Mucosa of stomach (tissue), 1 donor: ENCODE measurements around the gene STK38L.

Experiments used
- H3K27me3 ChIP-seq: one replicate; pipeline ENCODE4 v1.7.0; 2013; ENCODE audit warnings: mild to moderate bottlenecking, low read length; ENCODE audit not compliant: control insufficient read depth, insufficient read depth
- H3K36me3 ChIP-seq: one replicate; pipeline ENCODE4 v1.7.0; 2013; ENCODE audit warnings: low read length; ENCODE audit not compliant: control insufficient read depth, insufficient read depth
- H3K4me1 ChIP-seq: one replicate; pipeline ENCODE4 v1.7.0; 2013; ENCODE audit warnings: mild to moderate bottlenecking, low read length; ENCODE audit not compliant: control insufficient read depth, insufficient read depth
- H3K4me3 ChIP-seq: one replicate; pipeline ENCODE4 v1.7.0; 2013; ENCODE audit warnings: low read length
- H3K9ac ChIP-seq: one replicate; pipeline ENCODE4 v1.7.0; 2013; ENCODE audit warnings: mild to moderate bottlenecking, low read length, moderate library complexity
- H3K9me3 ChIP-seq: one replicate; pipeline ENCODE4 v1.7.0; 2013; ENCODE audit warnings: mild to moderate bottlenecking, low read length, moderate library complexity; ENCODE audit not compliant: control insufficient read depth
- donor health status: Pancreatic carcinoma.

The STK38L gene

GRCh38 chr12:27261866-27262265 lies 17.8 kb downstream of the STK38L start:
- H3K4me1 ChIP-seq = peaks cover 28% of the 10 kb centered on the region
- H3K4me3 ChIP-seq = no peak overlapping the region

GRCh38 chr12:27270148-27270547 lies 26.1 kb downstream of the STK38L start:
- no peaks in the 10 kb centered on the region for H3K9me3 ChIP-seq

More at GRCh38 chr12:27261866-27262265, 17.8 kb downstream of the STK38L start:
- Histone ChIP-seq H3K36me3 (no peaks in the 10 kb centered on the region), H3K9me3 (no peaks in the 10 kb centered on the region), H3K27me3 (no peaks in the 10 kb centered on the region), H3K9ac (no peak overlapping the region)

GRCh38 chr12:27271206-27271605 lies 27.1 kb downstream of the STK38L start:
- no peaks in the 10 kb centered on the region for H3K36me3 ChIP-seq
- H3K9ac ChIP-seq = peak overlapping the region; percentile 22
- H3K27me3 ChIP-seq = no peaks in the 10 kb centered on the region
- H3K4me3 ChIP-seq = no peak overlapping the region
- H3K4me1 ChIP-seq = peaks cover 50% of the 10 kb centered on the region
- H3K9me3 ChIP-seq = no peaks in the 10 kb centered on the region

More at GRCh38 chr12:27270148-27270547, 26.1 kb downstream of the STK38L start:
- Histone ChIP-seq H3K36me3 (no peaks in the 10 kb centered on the region), H3K4me3 (no peak overlapping the region), H3K27me3 (no peaks in the 10 kb centered on the region), H3K4me1 (peaks cover 44% of the 10 kb centered on the region), H3K9ac (no peak overlapping the region)

- Histone ChIP-seq H3K27me3 (no peaks in the 10 kb centered on the region), H3K9ac (peak overlapping the region; percentile 38), H3K36me3 (no peaks in the 10 kb centered on the region), H3K9me3 (no peaks in the 10 kb centered on the region), H3K4me1 (peaks cover 59% of the 10 kb centered on the region), H3K4me3 (no peak overlapping the region)
These were observed 28.4 kb downstream of the STK38L start for GRCh38 chr12:27272373-27273028.

GRCh38 chr12:27273114-27273513 lies 29.0 kb downstream of the STK38L start:
- H3K9me3 ChIP-seq = no peaks in the 10 kb centered on the region
- H3K4me3 ChIP-seq = peak overlapping the region; percentile 26
- H3K27me3 ChIP-seq = no peaks in the 10 kb centered on the region
- peaks cover 65% of the 10 kb centered on the region for H3K4me1 ChIP-seq
- no peaks in the 10 kb centered on the region for H3K36me3 ChIP-seq
- H3K9ac ChIP-seq = peak overlapping the region; percentile 38

GRCh38 chr12:27274706-27275105 lies 30.6 kb downstream of the STK38L start:
- no peak overlapping the region for H3K4me3 ChIP-seq
- no peaks in the 10 kb centered on the region for H3K36me3 ChIP-seq
- H3K9me3 ChIP-seq = no peaks in the 10 kb centered on the region
- no peaks in the 10 kb centered on the region for H3K27me3 ChIP-seq
- H3K9ac ChIP-seq = no peak overlapping the region
- H3K4me1 ChIP-seq = peaks cover 74% of the 10 kb centered on the region

GRCh38 chr12:27276275-27276674 lies 32.2 kb downstream of the STK38L start:
- Histone ChIP-seq H3K9ac (no peak overlapping the region), H3K27me3 (no peaks in the 10 kb centered on the region), H3K4me1 (peaks cover 74% of the 10 kb centered on the region), H3K9me3 (no peaks in the 10 kb centered on the region), H3K4me3 (no peak overlapping the region), H3K36me3 (no peaks in the 10 kb centered on the region)

GRCh38 chr12:27277846-27278260 lies 33.8 kb downstream of the STK38L start:
- Histone ChIP-seq H3K4me3 (no peak overlapping the region), H3K9me3 (no peaks in the 10 kb centered on the region), H3K27me3 (no peaks in the 10 kb centered on the region), H3K36me3 (no peaks in the 10 kb centered on the region), H3K4me1 (peaks cover 78% of the 10 kb centered on the region), H3K9ac (no peak overlapping the region)

- H3K27me3 ChIP-seq = no peaks in the 10 kb centered on the region
- H3K9ac ChIP-seq = no peak overlapping the region
- no peaks in the 10 kb centered on the region for H3K36me3 ChIP-seq
- H3K9me3 ChIP-seq = no peaks in the 10 kb centered on the region
- H3K4me1 ChIP-seq = peaks cover 74% of the 10 kb centered on the region
- H3K4me3 ChIP-seq = no peak overlapping the region
These were observed 35.7 kb downstream of the STK38L start for GRCh38 chr12:27279826-27280225.

- H3K4me1 ChIP-seq = peaks cover 72% of the 10 kb centered on the region
- no peak overlapping the region for H3K4me3 ChIP-seq
- H3K27me3 ChIP-seq = no peaks in the 10 kb centered on the region
- no peaks in the 10 kb centered on the region for H3K36me3 ChIP-seq
- H3K9ac ChIP-seq = no peak overlapping the region
- H3K9me3 ChIP-seq = no peaks in the 10 kb centered on the region
These were observed 36.3 kb downstream of the STK38L start for GRCh38 chr12:27280412-27280811.

GRCh38 chr12:27282754-27283153 lies 38.7 kb downstream of the STK38L start:
- Histone ChIP-seq H3K27me3 (no peaks in the 10 kb centered on the region), H3K4me1 (peaks cover 60% of the 10 kb centered on the region), H3K36me3 (no peaks in the 10 kb centered on the region), H3K4me3 (no peak overlapping the region), H3K9me3 (no peaks in the 10 kb centered on the region), H3K9ac (no peak overlapping the region)

GRCh38 chr12:27284021-27284420 lies 39.9 kb downstream of the STK38L start:
- Histone ChIP-seq H3K9ac (no peak overlapping the region), H3K4me3 (no peak overlapping the region), H3K36me3 (no peaks in the 10 kb centered on the region), H3K27me3 (no peaks in the 10 kb centered on the region), H3K9me3 (no peaks in the 10 kb centered on the region), H3K4me1 (peaks cover 49% of the 10 kb centered on the region)

GRCh38 chr12:27284751-27285150 lies 40.7 kb downstream of the STK38L start:
- H3K9ac ChIP-seq = no peak overlapping the region
- no peaks in the 10 kb centered on the region for H3K27me3 ChIP-seq
- H3K9me3 ChIP-seq = no peaks in the 10 kb centered on the region
- H3K4me3 ChIP-seq = no peak overlapping the region
- no peaks in the 10 kb centered on the region for H3K36me3 ChIP-seq
- H3K4me1 ChIP-seq = peaks cover 48% of the 10 kb centered on the region
